ENCODE data around the gene TP53I11. TPM values are rescaled to one million over a fixed set of nuclear protein-coding genes. Genes with fewer than 3 reads are reported as not detected.

Gene TP53I11
- total RNA-seq, 1 donor from 2014 or later: 11.5 TPM

DNA sequence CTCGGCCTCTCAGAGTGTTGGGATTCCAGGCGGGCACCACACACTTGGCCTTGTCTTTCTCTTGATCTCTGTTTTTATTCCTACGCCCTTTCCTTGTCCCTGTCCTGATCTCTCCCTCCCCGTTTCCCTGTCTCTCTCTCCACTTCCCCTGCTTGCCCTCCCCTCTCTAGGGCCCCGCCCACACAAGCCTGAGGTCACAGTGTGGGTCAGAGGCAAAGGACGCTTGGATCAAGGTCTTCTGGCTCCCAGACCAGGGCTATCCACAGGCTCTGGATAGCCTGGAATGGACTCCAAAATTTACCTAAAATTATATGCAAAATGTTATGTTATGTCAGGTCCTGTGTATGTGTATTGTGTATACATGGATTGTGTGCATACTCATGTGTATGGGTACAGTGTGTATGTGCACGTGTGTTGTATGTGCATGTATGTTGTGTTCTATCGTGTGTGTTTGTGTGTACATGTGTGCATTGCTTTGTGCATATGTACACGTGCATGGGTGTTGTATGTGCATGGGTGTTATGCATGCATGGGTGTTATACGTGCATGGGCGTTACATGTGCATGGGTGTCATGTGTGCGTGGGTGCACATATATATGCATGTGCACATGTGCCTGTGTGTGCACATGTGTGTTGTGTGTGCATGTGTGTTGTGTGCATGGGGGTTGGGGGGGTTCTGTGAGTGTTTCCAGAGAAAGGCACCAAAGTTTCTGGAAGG is 38.3 kb downstream of the TP53I11 start:
- no peak for DNase-seq (ENCODE audit: low read depth)

DNA sequence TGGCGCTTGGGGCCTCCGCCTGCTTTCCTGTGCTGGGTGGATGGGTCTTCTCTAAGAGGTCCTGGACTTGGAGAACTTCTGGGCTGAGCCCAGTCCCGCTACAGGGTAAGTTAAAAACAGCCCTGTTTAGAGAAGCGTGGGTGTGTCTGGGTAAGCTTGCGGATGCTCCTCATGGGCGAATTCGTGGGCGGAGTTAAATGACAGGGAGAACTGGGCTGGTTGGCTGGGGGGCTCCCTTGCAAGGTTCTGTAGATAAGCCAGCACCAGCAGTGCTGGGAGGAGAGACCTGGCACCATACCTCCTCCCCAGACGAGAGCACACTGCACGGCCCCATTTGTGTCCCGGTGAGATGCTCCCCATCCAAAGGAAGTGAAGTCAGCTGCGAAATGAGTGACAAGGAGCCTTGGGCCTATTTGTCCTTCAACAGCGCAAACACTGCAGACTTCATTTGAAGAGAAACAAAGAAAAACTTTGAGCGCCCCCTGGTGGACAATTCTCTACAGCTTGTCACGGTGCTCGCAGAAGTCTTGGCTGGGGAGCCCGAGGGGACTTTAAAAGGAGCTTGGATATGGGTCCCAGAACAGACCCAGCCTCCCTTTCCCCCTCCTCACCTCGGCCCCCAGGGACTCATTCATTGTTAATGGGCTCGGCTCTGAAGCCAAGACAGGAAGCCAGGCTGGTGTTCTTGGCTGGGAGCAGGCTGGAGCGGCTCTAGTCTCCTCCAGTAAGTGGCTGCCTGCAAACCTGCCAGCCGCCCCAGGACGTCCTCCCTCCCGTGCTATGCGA is 39.5 kb downstream of the TP53I11 start:
- peak; percentile 61 for DNase-seq (ENCODE audit: low read depth)

DNA sequence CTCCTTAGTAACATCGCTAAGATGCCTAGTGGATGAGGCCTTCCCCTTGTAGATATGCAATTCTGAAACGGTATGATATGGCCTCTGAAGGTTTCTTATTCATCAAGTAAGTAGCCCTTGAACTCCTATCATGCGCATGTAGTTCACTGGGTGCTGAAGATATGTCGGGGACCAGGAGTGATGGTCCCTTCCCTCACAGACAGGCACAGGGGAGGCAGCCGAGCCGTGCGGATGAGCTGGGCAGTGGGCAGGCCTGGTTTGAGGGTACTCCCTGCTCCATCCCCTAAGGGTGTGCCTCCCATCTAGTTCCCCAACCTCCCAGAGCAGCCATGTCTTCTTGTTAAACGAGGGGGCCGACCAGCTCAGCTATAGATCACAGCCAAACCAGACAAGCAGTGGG is 40.1 kb downstream of the TP53I11 start:
- no peak for DNase-seq (ENCODE audit: low read depth)

DNA sequence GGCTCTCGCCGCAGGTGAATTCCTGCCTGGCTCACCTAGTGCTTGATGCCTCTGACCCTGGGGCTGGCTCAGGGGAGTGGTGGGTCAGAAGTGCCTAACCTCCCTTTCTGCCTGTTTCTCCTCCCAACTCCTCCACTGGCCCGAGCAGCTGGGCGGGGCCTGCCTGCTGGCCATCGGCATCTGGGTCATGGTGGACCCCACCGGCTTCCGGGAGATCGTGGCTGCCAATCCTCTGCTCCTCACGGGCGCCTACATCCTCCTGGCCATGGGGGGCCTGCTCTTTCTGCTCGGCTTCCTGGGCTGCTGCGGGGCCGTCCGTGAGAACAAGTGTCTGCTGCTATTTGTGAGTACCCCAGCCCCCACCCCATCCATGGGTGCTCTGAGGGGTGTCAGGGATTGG is 41.1 kb downstream of the TP53I11 start:
- DNase-seq (ENCODE audit: low read depth): no peak

DNA sequence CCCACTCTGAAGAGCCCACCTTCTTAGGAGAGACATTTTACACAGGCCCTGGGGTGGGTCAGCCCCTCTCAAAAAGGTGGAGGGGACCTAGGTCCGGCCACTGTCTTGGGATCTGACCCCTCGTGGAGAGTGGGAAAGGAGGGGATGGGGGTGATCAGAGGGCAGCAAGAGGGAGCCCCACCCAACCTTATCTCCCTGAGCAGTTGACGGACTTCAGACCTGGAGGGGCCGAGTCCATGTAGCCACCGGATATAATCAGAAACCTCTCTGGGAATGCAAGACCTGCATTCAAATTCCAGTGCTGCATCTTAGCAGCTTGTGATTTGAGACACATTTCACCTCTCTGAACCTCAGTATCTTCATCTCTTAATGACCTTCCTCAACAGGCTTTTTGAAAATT is 44.0 kb downstream of the TP53I11 start:
- DNase-seq (ENCODE audit: low read depth): no peak

DNA sequence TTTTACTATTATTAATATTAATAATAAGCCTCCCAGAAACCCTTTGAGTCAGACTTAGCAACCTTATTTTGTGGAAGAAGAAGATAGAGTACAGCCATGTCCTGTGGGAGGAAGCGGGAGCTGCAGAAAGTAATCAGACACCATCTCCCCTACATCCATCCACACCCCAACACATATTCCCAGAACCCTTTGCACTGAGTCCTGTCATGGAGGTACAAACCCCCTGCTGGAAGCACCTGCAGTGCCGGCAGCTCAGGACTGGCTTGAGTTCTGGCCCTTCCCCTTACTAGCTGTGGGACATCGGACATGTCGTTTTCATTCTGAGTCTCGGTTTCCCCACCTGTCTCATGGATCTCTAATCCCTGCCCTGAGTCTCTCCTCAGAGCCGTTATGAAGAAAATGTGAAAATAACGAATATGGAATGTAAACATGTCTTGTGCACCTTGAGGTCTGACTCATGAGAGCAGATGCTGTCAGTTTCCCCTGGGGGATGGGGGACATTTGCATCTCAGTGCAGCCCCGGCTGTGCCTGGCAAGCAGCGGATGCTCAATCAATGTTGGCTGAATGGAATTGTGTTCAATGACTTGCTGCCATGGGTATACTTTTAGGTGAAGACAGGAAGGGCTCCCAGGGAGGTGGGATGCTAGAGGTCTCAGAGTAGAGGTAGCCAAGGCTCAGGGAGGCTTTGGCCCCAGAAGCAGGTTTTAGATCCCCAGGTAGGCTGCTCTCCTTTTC is 45.4 kb downstream of the TP53I11 start:
- no peak for DNase-seq (ENCODE audit: low read depth)

DNA sequence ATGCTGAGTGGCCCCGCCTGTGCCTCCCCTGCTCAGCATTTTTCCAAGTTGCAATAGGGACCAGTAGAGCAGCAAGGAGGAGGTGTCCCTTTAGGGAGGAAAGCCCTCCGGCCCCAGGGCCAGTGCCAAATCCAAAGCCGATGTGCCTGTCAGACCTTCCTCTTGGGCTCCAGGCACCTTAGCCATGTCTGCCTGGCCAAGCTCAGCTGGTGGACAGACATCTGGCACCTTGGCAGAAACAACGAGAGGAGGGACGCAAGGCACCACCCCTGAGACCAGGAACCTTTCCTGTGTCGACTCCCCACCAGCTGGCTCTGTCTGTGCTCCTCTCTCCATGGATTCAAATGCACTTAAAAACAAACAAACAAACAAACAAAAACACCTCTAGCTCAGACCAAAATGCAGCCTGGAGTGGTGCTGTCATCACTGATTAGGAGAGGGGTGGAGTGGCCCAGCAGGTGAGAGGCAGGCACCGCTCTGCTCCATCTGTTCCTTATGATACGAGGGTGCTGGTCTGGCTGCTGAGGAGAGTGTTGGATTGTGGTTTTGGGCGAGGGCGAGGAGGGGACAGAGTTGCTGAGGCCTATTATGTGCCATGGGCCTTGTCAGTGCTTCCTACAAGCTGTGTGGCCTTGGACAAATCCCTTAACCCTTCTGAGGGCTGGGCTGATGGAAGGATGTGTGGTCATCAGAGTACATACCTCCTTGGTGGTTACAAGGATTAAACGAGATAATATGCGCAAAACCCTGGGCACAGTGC is 46.2 kb downstream of the TP53I11 start:
- DNase-seq (ENCODE audit: low read depth): no peak

DNA sequence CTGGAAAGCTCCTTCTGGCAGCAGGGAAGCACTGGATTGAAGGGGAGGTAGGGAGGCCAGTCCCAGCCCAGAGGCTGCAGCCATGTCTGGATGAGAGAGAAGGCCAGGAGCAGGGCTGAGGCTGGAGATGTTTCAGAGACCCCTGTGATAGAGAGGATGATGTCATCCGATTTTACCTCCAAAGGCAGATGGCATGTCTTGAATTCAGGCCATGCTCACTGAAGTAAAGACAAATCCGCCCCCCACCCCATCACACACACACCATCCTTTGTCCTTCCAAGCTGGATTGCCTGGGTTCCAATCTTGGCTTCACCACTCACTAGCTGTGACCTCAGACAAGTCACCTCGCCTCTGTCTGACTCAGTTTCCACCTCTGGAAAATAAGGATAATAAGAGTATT is 47.2 kb downstream of the TP53I11 start:
- no peak for DNase-seq (ENCODE audit: low read depth)

DNA sequence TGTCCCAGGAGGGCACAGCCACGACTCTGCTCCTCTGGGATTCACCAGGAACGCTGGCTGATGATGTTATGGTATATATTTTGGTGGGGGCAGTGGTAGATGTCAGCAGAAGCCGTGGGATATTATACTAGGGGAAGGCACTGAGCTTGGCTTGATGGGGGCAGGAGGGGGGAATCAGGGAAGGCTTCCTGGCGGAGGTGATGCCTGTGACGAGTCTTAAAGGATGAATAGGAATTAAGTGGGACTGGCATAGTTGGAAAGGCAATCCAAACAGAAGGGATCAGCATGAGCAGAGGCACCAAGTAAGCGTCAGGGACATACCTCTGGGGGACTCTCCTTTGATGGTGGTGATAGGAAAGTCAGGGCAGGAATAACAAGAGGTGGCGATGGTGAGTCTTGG is 47.6 kb downstream of the TP53I11 start:
- DNase-seq (ENCODE audit: low read depth): no peak

DNA sequence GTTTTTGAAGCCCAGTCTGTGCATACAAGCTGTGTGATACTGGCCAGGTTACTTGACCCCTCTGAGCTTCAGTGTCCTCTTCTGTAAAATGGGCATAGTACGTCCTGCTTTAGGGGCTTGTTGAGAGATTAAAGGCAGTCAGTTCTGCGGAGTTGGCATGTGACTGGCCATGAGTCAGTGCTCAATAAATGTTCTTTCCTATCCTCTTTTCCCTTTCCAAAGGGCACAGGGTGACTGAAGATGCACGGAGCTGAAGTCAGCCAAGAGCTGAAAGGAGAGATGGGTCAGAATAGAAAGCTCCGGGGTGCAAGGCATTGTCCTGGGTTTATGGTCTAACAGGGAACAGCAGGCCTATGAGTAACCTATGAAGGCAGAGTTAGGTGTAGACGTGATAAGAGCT is 48.9 kb downstream of the TP53I11 start:
- no peak for DNase-seq (ENCODE audit: low read depth)

DNA sequence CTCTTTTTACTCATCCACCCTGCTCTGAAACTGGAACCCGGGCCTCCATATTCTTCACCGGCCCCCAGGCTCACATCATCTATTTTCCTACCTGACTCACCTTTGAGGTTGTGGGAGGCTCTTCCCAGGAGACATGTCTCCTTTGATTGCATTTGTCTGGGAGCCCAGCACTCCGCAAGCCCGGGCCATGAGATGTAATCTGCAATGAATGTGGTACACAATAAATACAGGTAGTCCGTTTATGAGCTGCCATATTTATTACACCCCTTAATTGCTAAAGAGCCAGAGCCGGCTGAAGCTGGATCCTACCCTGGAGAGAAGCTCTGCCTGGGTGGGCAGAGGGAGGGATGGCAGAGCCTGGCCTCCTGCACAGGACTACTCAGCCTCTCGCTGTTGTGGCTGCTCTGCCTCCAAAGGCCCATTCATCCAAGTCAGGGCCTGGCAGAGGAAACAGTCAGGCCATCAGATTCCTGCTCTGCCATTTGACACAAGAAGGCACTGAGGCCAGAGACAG is 49.5 kb downstream of the TP53I11 start:
- no peak for DNase-seq (ENCODE audit: low read depth)

DNA sequence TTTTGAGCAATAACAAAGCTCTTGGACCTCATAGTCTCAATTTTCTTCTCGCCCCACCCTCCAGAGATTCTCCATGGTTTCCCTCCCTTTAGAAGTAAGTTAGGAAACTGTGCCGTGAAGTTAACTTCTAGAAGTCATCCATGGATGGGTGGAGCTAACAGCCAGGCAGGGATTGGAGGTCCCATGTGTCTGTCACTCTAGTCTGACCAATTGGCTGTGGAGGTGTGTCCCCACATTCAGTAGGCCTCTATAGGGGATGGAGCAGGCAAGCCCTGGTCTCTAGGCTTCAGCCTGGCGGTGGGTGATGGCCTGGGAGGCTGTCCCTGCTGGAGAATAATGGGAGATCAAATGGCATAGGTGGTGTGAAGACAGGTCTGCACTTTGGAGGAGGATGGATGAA is 50.7 kb downstream of the TP53I11 start:
- no peak for DNase-seq (ENCODE audit: low read depth)

DNA sequence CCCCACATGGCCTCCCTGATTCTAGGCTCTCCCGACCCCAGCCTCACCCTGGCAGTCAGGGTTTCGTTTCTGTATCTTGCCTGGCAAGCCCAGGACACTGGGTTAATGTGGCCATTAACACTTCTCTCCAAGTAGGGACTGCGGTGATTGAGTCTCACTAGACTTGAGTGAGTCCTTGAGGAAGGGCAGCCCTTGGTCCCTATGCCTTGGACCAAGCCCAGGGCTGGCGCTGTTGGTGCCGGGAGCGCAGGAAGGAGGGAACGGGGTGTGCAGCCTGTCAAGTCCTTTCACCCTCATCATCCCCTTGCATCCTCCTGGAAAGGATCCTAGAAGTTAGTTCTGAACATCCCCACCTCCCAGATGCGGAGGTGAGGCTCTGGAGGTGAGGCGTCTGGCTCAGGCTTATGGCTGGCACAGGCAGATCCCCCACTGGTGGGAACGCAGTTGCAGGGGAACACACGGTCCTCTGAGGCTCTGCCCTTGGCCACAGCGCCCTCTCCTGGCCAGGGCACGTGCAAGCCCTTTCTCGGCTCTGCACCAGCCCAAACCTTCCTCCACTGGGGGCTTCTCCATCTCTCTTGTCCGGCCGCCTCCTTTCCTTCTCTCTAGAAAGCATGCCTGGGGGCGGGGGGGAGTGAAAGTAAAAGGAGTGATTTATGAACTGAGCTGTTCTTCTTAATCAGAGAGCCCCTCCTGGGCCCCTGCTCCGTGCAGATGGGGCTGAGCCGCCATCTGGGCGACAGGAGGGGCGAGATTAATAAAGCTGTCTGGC is 56.7 kb downstream of the TP53I11 start:
- DNase-seq (ENCODE audit: low read depth): peak; percentile 18

DNA sequence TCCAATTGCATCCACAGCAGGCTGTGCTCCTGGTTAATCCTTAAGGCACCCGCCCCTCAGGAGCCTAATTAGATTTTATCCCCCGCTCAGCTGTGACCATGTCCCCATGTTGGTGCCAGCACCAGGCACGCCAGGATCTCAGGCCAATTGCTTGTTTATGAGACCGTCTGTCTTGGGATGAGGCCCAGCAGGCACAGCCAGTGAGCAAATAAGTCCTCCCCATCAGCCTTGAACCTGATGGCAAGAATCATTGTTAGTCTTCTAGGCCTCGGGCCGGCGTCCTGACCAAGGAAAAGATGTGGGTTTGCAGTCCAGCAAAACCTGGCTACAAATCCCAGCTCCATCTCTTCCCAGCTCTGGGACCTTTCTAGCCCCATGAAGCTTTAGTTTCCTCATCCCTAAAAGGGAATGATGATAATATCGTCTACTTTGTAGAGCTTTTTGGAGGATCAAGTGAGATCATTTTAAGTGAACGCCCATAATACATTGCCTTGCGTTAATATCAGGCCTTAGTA is 57.3 kb downstream of the TP53I11 start:
- no peak for DNase-seq (ENCODE audit: low read depth)

DNA sequence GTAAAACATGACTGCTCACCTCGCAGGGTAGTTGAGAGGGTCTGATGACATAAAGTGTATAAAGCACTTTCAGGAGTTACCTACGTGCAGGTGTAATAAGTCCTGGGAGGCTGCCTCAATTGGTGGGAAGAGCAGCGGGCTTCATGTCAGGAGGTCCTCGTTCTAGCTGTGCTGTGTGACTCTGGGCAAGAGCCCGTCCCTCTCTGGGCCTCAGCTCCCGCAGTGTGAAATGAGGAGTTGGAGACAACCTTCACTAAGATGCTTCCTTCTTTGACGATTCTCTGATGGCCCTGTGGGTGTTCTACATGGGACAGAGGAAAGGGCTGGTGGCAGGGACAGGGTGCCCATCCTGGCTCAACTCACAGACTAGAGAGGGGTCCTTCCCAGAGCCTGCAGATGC is 57.8 kb downstream of the TP53I11 start:
- no peak for DNase-seq (ENCODE audit: low read depth)

DNA sequence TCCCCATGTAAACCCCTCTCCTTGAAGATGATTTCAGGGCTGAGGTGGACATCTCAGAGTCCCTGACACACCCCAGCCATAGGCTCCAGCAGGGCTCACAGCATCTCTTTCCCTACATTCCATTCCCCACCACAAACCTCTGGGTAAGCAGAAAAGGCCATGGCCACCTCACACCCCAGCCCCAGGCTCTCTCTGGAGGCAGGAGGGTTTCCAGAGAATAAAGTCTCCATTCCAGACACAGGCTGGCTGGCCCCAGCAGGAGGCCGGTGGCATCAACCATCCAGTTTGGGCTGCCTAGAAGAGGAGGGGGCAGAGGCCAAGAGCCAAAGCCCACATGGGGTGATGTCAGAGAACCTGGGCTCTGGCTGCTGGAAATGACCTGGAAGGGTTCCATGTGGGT is 61.4 kb downstream of the TP53I11 start:
- no peak for DNase-seq (ENCODE audit: low read depth)

DNA sequence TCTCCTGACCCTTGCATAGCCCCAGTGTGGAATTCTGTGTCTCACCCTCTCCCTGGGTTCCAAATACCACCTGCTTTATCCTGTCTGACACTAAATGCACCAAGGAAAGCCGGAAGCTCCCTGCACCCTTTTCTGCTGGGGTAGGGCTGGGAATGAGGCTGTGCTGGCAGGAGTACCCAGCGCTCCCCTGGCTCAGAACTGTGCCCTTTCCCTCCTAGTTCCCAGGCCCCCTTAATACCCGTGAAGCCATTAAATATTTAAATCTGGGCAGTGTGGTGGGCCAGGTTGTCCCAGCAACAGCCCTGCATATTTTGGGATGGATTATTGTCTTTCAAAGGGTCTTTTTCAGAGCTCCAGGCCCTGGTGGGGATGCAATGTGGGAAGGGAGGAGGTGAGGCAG is 63.0 kb downstream of the TP53I11 start:
- no peak for DNase-seq (ENCODE audit: low read depth)

DNA sequence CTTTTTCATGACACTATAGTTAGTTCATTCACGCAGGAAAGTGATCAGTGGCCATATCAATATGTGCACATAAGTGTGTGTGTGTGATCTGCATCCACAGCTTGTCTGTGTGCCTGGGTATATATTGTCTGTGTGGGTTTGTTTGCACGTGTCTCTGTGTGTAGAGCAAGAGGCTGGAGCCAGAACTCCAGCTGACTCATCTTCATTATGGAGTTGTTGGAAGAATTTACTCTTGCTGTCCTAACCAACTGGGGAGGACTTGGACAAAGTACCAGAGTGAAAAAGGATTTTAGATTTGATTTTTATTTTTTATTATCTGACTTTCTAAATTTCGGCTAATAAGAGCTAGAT is 63.9 kb downstream of the TP53I11 start:
- peak; percentile 32 for DNase-seq (ENCODE audit: low read depth)

DNA sequence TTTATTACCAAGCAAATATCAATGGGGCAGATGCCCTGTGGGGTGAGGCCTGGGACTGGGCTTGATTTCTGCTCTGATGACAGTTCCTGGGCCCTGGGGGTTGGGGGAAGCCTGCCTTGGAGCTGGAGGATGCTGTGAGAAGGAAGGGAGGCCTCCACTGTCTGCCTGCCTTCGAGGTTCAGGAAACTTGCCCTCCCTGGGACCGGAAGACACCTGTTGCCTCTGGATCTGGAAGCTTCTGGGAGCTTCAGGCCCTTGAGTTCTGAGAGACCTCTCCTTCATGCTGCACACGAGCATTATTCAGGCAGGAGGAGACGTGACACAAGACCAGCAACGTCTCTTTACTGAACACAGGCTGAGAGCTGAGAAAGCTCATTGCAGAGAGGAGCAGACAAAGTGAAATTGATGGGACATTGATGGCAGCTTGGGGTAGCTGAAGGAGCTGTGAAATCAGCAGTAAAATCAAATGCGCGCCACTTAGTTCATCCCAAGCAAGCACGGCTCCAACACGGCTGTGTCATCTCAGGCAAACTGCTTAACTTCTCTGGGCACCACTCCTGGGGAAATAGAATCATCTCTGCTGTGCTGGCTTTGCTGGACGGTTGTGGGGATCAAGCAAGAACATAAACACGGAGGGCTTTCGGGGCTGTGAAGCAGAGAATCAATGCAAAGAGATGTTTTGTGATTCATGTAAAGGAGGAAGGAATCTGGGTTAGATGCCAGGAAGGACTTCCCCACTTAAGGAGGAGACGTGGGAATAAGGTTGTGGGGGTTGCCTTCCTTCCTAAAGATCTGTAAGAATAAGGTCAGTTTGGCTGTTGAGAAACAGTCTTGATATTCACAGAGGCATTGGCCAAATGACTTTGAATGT is 64.5 kb downstream of the TP53I11 start:
- DNase-seq (ENCODE audit: low read depth): no peak

All from renal cortical epithelial cell (primary cell).